ENCODE measurements around the gene PSMD2. TPM values are rescaled to one million over a fixed set of nuclear protein-coding genes. Genes with fewer than 3 reads are reported as not detected.

Gene PSMD2
- total RNA-seq, 1 experiment from 2014 or later, result 536 TPM

GRCh38 chr3:184347321-184348056, 48.4 kb downstream of the PSMD2 start:
- Histone ChIP-seq H3K27ac (ENCODE audit: low read length) (no peak overlapping the region), H3K27me3 (ENCODE audit: control insufficient read depth, insufficient read depth, low read length) (no peaks in the 10 kb centered on the region), H3K4me1 (ENCODE audit: control insufficient read depth, insufficient read depth, low read length) (peaks cover 6% of the 10 kb centered on the region; the same call in 1 of the 2 replicates), H3K9me3 (ENCODE audit: control insufficient read depth, insufficient read depth, low read depth, low read length) (no peaks in the 10 kb centered on the region), H3K36me3 (ENCODE audit: control insufficient read depth, insufficient read depth, low read length) (no peaks in the 10 kb centered on the region; the same call in 1 of the 2 replicates), H3K4me3 (ENCODE audit: low read depth in 2 of 2, low read length in 2 of 2) (no peak overlapping the region)
- in situ Hi-C loops (cut with HindIII; ENCODE audit: low pct_unique_long_range_greater_than_20kb, low sequenced_read_pairs), result no loop called here
- no peak for ATAC-seq
- no TSS peak for BruUV-seq (replicated peaks)
- no peak for DNase-seq (ENCODE audit: low read depth, low spot score)
- intact Hi-C loops (cut with micrococcal nuclease; ENCODE audit: unreplicated experiment), result no loop called here
- CTCF ChIA-PET, result no interaction called here
- no peak for TF ChIP-seq SIN3A (IDR thresholded peaks at IDR 0.05; ENCODE audit: borderline replicate concordance, insufficient read depth, low read depth, low read length)
- no peak for TF ChIP-seq POLR2AphosphoS5 (IDR thresholded peaks at IDR 0.05; ENCODE audit: low read depth, low read length)
- TF ChIP-seq, protein P1, sequence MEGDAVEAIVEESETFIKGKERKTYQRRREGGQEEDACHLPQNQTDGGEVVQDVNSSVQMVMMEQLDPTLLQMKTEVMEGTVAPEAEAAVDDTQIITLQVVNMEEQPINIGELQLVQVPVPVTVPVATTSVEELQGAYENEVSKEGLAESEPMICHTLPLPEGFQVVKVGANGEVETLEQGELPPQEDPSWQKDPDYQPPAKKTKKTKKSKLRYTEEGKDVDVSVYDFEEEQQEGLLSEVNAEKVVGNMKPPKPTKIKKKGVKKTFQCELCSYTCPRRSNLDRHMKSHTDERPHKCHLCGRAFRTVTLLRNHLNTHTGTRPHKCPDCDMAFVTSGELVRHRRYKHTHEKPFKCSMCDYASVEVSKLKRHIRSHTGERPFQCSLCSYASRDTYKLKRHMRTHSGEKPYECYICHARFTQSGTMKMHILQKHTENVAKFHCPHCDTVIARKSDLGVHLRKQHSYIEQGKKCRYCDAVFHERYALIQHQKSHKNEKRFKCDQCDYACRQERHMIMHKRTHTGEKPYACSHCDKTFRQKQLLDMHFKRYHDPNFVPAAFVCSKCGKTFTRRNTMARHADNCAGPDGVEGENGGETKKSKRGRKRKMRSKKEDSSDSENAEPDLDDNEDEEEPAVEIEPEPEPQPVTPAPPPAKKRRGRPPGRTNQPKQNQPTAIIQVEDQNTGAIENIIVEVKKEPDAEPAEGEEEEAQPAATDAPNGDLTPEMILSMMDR (IDR thresholded peaks at IDR 0.05), result no peak
- no peak for TF ChIP-seq TCF7L2 (IDR thresholded peaks at IDR 0.05; ENCODE audit: low read depth, low read length)
- TF ChIP-seq, protein P2, sequence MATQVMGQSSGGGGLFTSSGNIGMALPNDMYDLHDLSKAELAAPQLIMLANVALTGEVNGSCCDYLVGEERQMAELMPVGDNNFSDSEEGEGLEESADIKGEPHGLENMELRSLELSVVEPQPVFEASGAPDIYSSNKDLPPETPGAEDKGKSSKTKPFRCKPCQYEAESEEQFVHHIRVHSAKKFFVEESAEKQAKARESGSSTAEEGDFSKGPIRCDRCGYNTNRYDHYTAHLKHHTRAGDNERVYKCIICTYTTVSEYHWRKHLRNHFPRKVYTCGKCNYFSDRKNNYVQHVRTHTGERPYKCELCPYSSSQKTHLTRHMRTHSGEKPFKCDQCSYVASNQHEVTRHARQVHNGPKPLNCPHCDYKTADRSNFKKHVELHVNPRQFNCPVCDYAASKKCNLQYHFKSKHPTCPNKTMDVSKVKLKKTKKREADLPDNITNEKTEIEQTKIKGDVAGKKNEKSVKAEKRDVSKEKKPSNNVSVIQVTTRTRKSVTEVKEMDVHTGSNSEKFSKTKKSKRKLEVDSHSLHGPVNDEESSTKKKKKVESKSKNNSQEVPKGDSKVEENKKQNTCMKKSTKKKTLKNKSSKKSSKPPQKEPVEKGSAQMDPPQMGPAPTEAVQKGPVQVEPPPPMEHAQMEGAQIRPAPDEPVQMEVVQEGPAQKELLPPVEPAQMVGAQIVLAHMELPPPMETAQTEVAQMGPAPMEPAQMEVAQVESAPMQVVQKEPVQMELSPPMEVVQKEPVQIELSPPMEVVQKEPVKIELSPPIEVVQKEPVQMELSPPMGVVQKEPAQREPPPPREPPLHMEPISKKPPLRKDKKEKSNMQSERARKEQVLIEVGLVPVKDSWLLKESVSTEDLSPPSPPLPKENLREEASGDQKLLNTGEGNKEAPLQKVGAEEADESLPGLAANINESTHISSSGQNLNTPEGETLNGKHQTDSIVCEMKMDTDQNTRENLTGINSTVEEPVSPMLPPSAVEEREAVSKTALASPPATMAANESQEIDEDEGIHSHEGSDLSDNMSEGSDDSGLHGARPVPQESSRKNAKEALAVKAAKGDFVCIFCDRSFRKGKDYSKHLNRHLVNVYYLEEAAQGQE (IDR thresholded peaks at IDR 0.05; ENCODE audit: insufficient read depth in 1 of 2, low read depth in 2 of 2, low read length in 1 of 2), result no peak
- POLR2A ChIA-PET, result interaction anchor here (1.0 kb wide), 1 partner anchor 28 kb away, joined by 4 read pairs; no protein-coding TSS in a partner anchor

GRCh38 chr3:184348057-184348382, 49.0 kb downstream of the PSMD2 start:
- Histone ChIP-seq H3K9me3 (ENCODE audit: control insufficient read depth, insufficient read depth, low read depth, low read length) (no peaks in the 10 kb centered on the region), H3K4me3 (ENCODE audit: low read depth in 2 of 2, low read length in 2 of 2) (no peak overlapping the region), H3K27me3 (ENCODE audit: control insufficient read depth, insufficient read depth, low read length) (no peaks in the 10 kb centered on the region), H3K27ac (ENCODE audit: low read length) (no peak overlapping the region), H3K36me3 (ENCODE audit: control insufficient read depth, insufficient read depth, low read length) (no peaks in the 10 kb centered on the region; the same call in 1 of the 2 replicates), H3K4me1 (ENCODE audit: control insufficient read depth, insufficient read depth, low read length) (peaks cover 6% of the 10 kb centered on the region; the same call in 1 of the 2 replicates)
- intact Hi-C loops (cut with micrococcal nuclease; ENCODE audit: unreplicated experiment), result no loop called here
- ChIA-PET CTCF (interaction anchor here (0.5 kb wide), 1 partner anchor 79 kb away, joined by 4 read pairs; no protein-coding TSS in a partner anchor), POLR2A (interaction anchor here (1.0 kb wide), 1 partner anchor 28 kb away, joined by 4 read pairs; no protein-coding TSS in a partner anchor)
- DNase-seq (ENCODE audit: low read depth, low spot score) (no peak), ATAC-seq (no peak)
- TF ChIP-seq POLR2AphosphoS5 (IDR thresholded peaks at IDR 0.05; ENCODE audit: low read depth, low read length) (no peak), TCF7L2 (IDR thresholded peaks at IDR 0.05; ENCODE audit: low read depth, low read length) (no peak), SIN3A (IDR thresholded peaks at IDR 0.05; ENCODE audit: borderline replicate concordance, insufficient read depth, low read depth, low read length) (no peak)
- TF ChIP-seq, protein P2 (IDR thresholded peaks at IDR 0.05; ENCODE audit: insufficient read depth in 1 of 2, low read depth in 2 of 2, low read length in 1 of 2), result no peak
- TF ChIP-seq, protein P1 (IDR thresholded peaks at IDR 0.05), result no peak
- no TSS peak for BruUV-seq (replicated peaks)
- in situ Hi-C loops (cut with HindIII; ENCODE audit: low pct_unique_long_range_greater_than_20kb, low sequenced_read_pairs), result no loop called here

Data from Panc1 (cell line).